ENCODE measurements around the gene GPX4. TPM values are rescaled to one million over a fixed set of nuclear protein-coding genes. Genes with fewer than 3 reads are reported as not detected.

GPX4 gene
- total and polyA plus RNA-seq, 5 donors from 2014 or later: 112 to 406 (median 341) TPM

- DNase-seq: no peak
- Histone ChIP-seq H3K36me3 (ENCODE audit: control insufficient read depth, insufficient read depth, low read length) (peaks cover 2% of the 10 kb centered on the region), H3K27me3 (ENCODE audit: control insufficient read depth, insufficient read depth, low read length) (no peaks in the 10 kb centered on the region), H3K27ac (ENCODE audit: insufficient read depth, low read length, poor library complexity, severe bottlenecking) (no peak overlapping the region), H3K4me3 (ENCODE audit: low read depth, low read length) (no peak overlapping the region), H3K4me1 (ENCODE audit: control insufficient read depth, insufficient read depth, low read length, poor library complexity, severe bottlenecking) (peaks cover 41% of the 10 kb centered on the region), H3K9me3 (ENCODE audit: control insufficient read depth in 2 of 2, low read length in 2 of 2) (no peaks in the 10 kb centered on the region)
- Mint-ChIP-seq H3K4me1 (peaks cover 5 to 47% (median 26%) of the 10 kb centered on the region in 4 donors), H3K27me3 (no peaks in the 10 kb centered on the region), H3K9me3 (peaks cover 0 to 3% (median 0%) of the 10 kb centered on the region in 7 donors), H3K36me3 (peaks cover 6% of the 10 kb centered on the region), H3K27ac (no peak overlapping the region), H3K4me3 (no peak overlapping the region)
- ATAC-seq (ENCODE audit: low read depth in 2 of 2): no peak
Measured at GRCh38 chr19:1061987-1062386, 41.8 kb upstream of the GPX4 start.

- no peaks in the 10 kb centered on the region for H3K27me3 ChIP-seq (ENCODE audit: control insufficient read depth, insufficient read depth, low read length)
- ATAC-seq (ENCODE audit: low read depth in 2 of 2) (no peak), DNase-seq (peak in 1 of 3 donors; percentile 1)
- Mint-ChIP-seq H3K4me3 (no peak overlapping the region), H3K36me3 (peaks cover under 1% of the 10 kb centered on the region), H3K27ac (peak overlapping the region in 1 of 3 donors; percentile 71), H3K9me3 (peaks cover 0 to 1% (median 0%) of the 10 kb centered on the region in 7 donors), H3K4me1 (peaks cover under 1 to 41% (median 21%) of the 10 kb centered on the region in 4 donors), H3K27me3 (no peaks in the 10 kb centered on the region)
- peaks cover 2% of the 10 kb centered on the region for H3K36me3 ChIP-seq (ENCODE audit: control insufficient read depth, insufficient read depth, low read length)
- H3K27ac ChIP-seq (ENCODE audit: insufficient read depth, low read length, poor library complexity, severe bottlenecking): no peak overlapping the region
- no peak overlapping the region for H3K4me3 ChIP-seq (ENCODE audit: low read depth, low read length)
- H3K9me3 ChIP-seq (ENCODE audit: control insufficient read depth in 2 of 2, low read length in 2 of 2): no peaks in the 10 kb centered on the region
- H3K4me1 ChIP-seq (ENCODE audit: control insufficient read depth, insufficient read depth, low read length, poor library complexity, severe bottlenecking): peaks cover 37% of the 10 kb centered on the region
Measured at GRCh38 chr19:1062387-1063029, 41.3 kb upstream of the GPX4 start.

- H3K36me3 ChIP-seq (ENCODE audit: control insufficient read depth, insufficient read depth, low read length): peaks cover 2% of the 10 kb centered on the region
- Mint-ChIP-seq H3K27me3 (no peaks in the 10 kb centered on the region), H3K4me3 (no peak overlapping the region), H3K4me1 (peaks cover 0 to 34% (median 14%) of the 10 kb centered on the region in 4 donors), H3K9me3 (peaks cover 0 to 1% (median 0%) of the 10 kb centered on the region in 7 donors), H3K36me3 (no peaks in the 10 kb centered on the region), H3K27ac (no peak overlapping the region)
- ATAC-seq (ENCODE audit: low read depth in 2 of 2): no peak
- H3K4me3 ChIP-seq (ENCODE audit: low read depth, low read length): no peak overlapping the region
- H3K27ac ChIP-seq (ENCODE audit: insufficient read depth, low read length, poor library complexity, severe bottlenecking): peak overlapping the region; percentile 33
- no peaks in the 10 kb centered on the region for H3K9me3 ChIP-seq (ENCODE audit: control insufficient read depth in 2 of 2, low read length in 2 of 2)
- H3K4me1 ChIP-seq (ENCODE audit: control insufficient read depth, insufficient read depth, low read length, poor library complexity, severe bottlenecking): peaks cover 31% of the 10 kb centered on the region
- DNase-seq: peak; percentile 51 to 61 (median 60)
- no peaks in the 10 kb centered on the region for H3K27me3 ChIP-seq (ENCODE audit: control insufficient read depth, insufficient read depth, low read length)
Measured at GRCh38 chr19:1063030-1063908, 40.5 kb upstream of the GPX4 start.

- ATAC-seq (ENCODE audit: low read depth in 2 of 2) (no peak), DNase-seq (no peak)
- peak overlapping the region; percentile 33 for H3K27ac ChIP-seq (ENCODE audit: insufficient read depth, low read length, poor library complexity, severe bottlenecking)
- Mint-ChIP-seq H3K4me1 (peaks cover 0 to 37% (median 15%) of the 10 kb centered on the region in 4 donors), H3K27me3 (no peaks in the 10 kb centered on the region), H3K36me3 (peaks cover 6% of the 10 kb centered on the region), H3K9me3 (peaks cover 0 to 1% (median 0%) of the 10 kb centered on the region in 7 donors), H3K27ac (peak overlapping the region in 1 of 3 donors; percentile 69), H3K4me3 (peak overlapping the region in 3 of 4 donors; percentile 27 to 99 (median 62))
- no peaks in the 10 kb centered on the region for H3K36me3 ChIP-seq (ENCODE audit: control insufficient read depth, insufficient read depth, low read length)
- no peaks in the 10 kb centered on the region for H3K9me3 ChIP-seq (ENCODE audit: control insufficient read depth in 2 of 2, low read length in 2 of 2)
- no peak overlapping the region for H3K4me3 ChIP-seq (ENCODE audit: low read depth, low read length)
- H3K4me1 ChIP-seq (ENCODE audit: control insufficient read depth, insufficient read depth, low read length, poor library complexity, severe bottlenecking): peaks cover 39% of the 10 kb centered on the region
- H3K27me3 ChIP-seq (ENCODE audit: control insufficient read depth, insufficient read depth, low read length): no peaks in the 10 kb centered on the region
Measured at GRCh38 chr19:1063909-1064660, 39.7 kb upstream of the GPX4 start.

- H3K36me3 ChIP-seq (ENCODE audit: control insufficient read depth, insufficient read depth, low read length): no peaks in the 10 kb centered on the region
- Mint-ChIP-seq H3K9me3 (peaks cover 0 to 2% (median 0%) of the 10 kb centered on the region in 7 donors), H3K27ac (peak overlapping the region in 2 of 3 donors; percentile 51 to 69), H3K36me3 (peaks cover 10% of the 10 kb centered on the region), H3K4me3 (peak overlapping the region; percentile 71 to 99 (median 81)), H3K4me1 (peaks cover 0 to 44% (median 15%) of the 10 kb centered on the region in 4 donors), H3K27me3 (no peaks in the 10 kb centered on the region)
- H3K4me1 ChIP-seq (ENCODE audit: control insufficient read depth, insufficient read depth, low read length, poor library complexity, severe bottlenecking): peaks cover 47% of the 10 kb centered on the region
- no peaks in the 10 kb centered on the region for H3K27me3 ChIP-seq (ENCODE audit: control insufficient read depth, insufficient read depth, low read length)
- H3K9me3 ChIP-seq (ENCODE audit: control insufficient read depth in 2 of 2, low read length in 2 of 2): no peaks in the 10 kb centered on the region
- ATAC-seq (ENCODE audit: low read depth in 2 of 2) (peak; percentile 27 to 42), DNase-seq (peak in 2 of 3 donors; percentile 73 to 86)
- H3K27ac ChIP-seq (ENCODE audit: insufficient read depth, low read length, poor library complexity, severe bottlenecking): peak overlapping the region; percentile 33
- H3K4me3 ChIP-seq (ENCODE audit: low read depth, low read length): no peak overlapping the region
Measured at GRCh38 chr19:1064661-1065605, 38.9 kb upstream of the GPX4 start.

- peak overlapping the region; percentile 71 to 99 (median 82) for H3K4me3 Mint-ChIP-seq
- peaks cover 10% of the 10 kb centered on the region for H3K36me3 Mint-ChIP-seq
- H3K4me1 Mint-ChIP-seq: peaks cover 0 to 51% (median 15%) of the 10 kb centered on the region in 4 donors
- no peak for DNase-seq
- peaks cover 2% of the 10 kb centered on the region for H3K36me3 ChIP-seq (ENCODE audit: control insufficient read depth, insufficient read depth, low read length)
- H3K9me3 Mint-ChIP-seq: peaks cover 0 to 2% (median 0%) of the 10 kb centered on the region in 7 donors
- no peaks in the 10 kb centered on the region for H3K27me3 ChIP-seq (ENCODE audit: control insufficient read depth, insufficient read depth, low read length)
- ATAC-seq (ENCODE audit: low read depth in 2 of 2): no peak
- no peak overlapping the region for H3K4me3 ChIP-seq (ENCODE audit: low read depth, low read length)
- H3K4me1 ChIP-seq (ENCODE audit: control insufficient read depth, insufficient read depth, low read length, poor library complexity, severe bottlenecking): peaks cover 53% of the 10 kb centered on the region
- H3K9me3 ChIP-seq (ENCODE audit: control insufficient read depth in 2 of 2, low read length in 2 of 2): no peaks in the 10 kb centered on the region
- H3K27ac Mint-ChIP-seq: peak overlapping the region in 2 of 3 donors; percentile 36 to 60
- H3K27ac ChIP-seq (ENCODE audit: insufficient read depth, low read length, poor library complexity, severe bottlenecking): peak overlapping the region; percentile 96
- H3K27me3 Mint-ChIP-seq: no peaks in the 10 kb centered on the region
Measured at GRCh38 chr19:1065606-1066109, 38.1 kb upstream of the GPX4 start.
